Mesodermal cell (in vitro differentiated cells): Measurements from ENCODE around the gene PCTP.

Experiments used
- H3K27ac ChIP-seq: 2 replicates; pipeline ENCODE4 v1.7.0; 2013; ENCODE audit warnings: mild to moderate bottlenecking, low read depth, low read length, moderate library complexity; ENCODE audit not compliant: severe bottlenecking
- H3K36me3 ChIP-seq: 2 replicates; pipeline ENCODE4 v1.7.1; 2013; ENCODE audit warnings: mild to moderate bottlenecking, low read length, moderate library complexity; ENCODE audit not compliant: control insufficient read depth, insufficient read depth
- H3K4me1 ChIP-seq: one replicate; pipeline ENCODE4 v1.7.1; 2013; ENCODE audit warnings: mild to moderate bottlenecking, low read length; ENCODE audit not compliant: insufficient read depth, control insufficient read depth, poor library complexity, severe bottlenecking
- H3K4me3 ChIP-seq: 2 replicates; pipeline ENCODE4 v1.7.0; 2013; ENCODE audit warnings: low read length, control low read depth, mild to moderate bottlenecking; ENCODE audit not compliant: insufficient read depth, poor library complexity, severe bottlenecking; ENCODE audit errors: extremely low read depth
- H3K9me3 ChIP-seq: 2 replicates; pipeline ENCODE4 v1.7.1; 2013; ENCODE audit warnings: mild to moderate bottlenecking, low read length, moderate library complexity; ENCODE audit not compliant: control insufficient read depth
- WGBS, 2 experiments: methylation state at CpG; one replicate each; pipeline ENCODE4 v1.1.5; 2013; ENCODE audit warnings: missing lambda C conversion rate in 2 of 2; ENCODE audit not compliant: insufficient coverage in 2 of 2; 5-methylcytosine and 5-hydroxymethylcytosine counted together

The PCTP gene

DNA sequence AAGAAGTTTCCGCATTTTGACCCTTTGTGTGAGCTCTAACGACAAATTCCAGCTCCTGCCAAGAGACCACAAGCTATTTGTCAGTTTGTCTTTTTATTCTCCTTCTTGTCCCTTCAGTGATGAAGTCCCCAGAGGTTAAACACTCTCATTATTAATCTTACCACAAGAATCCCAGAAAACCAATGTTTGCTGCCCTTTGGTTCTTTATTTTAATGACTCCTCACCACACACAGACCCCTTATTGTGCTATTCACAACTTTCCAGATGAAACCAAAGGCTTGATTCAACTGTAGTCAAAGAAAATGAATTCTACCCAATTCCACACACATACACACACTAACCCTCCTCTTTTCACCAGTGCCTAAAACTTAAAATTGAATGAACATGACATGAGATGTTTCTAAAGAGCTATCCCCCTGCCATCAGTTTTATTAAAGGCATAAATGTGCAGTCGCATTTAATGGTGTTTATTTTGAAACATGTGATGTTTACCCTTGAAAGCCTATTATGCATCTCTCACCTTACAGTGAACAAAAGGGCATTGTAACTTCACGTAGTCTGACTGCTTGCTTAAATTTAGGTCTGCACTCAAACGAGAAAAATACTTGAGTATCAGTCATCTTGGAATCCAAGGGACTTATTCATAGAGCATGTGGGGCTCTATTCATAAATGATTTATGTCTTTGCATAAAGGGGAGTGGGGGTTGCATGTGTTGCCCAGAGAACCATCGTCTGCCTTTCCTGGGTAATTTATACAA lies 44.1 kb downstream of the PCTP start:
- H3K36me3 ChIP-seq, result no peaks in the 10 kb centered on the region
- no peak overlapping the region for H3K27ac ChIP-seq
- no peaks in the 10 kb centered on the region for H3K9me3 ChIP-seq
- no peaks in the 10 kb centered on the region for H3K4me1 ChIP-seq
- WGBS, 2 experiments, result 59 to 63% methylated on average over 4 of the region's 6 CpGs
- no peak overlapping the region for H3K4me3 ChIP-seq

DNA sequence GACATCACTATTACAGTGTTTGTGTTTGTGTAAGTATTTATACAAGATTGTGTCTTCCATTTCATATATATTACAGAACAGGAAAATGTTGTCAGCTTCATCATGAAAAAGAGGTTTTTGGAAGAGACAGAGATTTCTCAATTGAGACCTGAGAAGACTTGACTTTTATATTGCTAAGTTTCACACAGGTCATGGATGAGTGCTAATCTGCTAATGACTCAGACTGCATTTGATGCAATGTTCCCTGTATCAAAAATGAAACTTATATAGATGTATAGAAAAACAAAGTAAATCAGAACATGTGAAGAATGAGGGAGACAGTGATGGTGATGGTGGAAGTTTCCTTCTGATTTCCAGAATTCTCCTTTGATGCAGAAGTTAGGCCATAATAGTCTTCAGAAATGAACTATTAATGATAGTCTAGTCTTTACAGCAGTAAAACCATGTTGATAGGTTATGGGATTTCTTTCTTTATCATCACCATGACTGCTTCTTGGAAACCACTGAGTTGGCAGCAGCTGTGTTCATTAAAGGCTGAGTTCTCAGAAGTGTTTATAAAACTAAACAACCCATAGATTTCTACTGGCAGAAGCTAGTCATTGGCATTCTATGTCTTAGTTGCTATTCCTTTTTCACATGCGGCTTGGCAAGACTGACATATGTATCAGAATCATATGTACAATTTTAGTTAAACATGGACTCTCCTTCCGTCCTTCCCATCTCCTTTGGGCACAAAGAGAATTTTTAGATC lies 56.1 kb downstream of the PCTP start:
- H3K27ac ChIP-seq, result no peak overlapping the region
- H3K9me3 ChIP-seq, result no peaks in the 10 kb centered on the region
- H3K4me1 ChIP-seq, result no peaks in the 10 kb centered on the region
- no peak overlapping the region for H3K4me3 ChIP-seq
- WGBS, 2 experiments, result no CpG with 5 or more reads among the region's 2 CpGs
- H3K36me3 ChIP-seq, result no peaks in the 10 kb centered on the region

DNA sequence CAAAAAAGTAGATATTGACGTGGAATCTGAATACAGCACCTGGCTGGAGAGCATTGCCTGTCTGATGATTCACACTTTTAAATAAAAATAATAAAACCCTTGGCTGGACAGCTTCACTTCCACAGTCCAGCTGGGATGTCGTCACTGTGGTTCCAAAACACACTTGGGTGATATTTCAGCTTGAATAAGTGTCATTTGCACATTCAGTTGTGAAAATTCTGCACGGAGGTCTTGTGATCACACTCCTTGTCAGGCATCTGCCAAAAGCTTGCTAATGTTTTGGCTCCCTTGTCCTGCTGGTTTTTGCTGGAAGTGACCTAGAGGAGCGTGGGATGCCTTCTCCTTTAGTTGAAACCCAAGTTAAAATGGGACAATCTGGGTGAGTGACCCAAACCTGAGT lies 60.7 kb downstream of the PCTP start:
- no peak overlapping the region for H3K27ac ChIP-seq
- no peaks in the 10 kb centered on the region for H3K36me3 ChIP-seq
- H3K4me1 ChIP-seq, result no peaks in the 10 kb centered on the region
- H3K9me3 ChIP-seq, result no peaks in the 10 kb centered on the region
- H3K4me3 ChIP-seq, result no peak overlapping the region
- 87 to 92% methylated on average over 4 of the region's 4 CpGs for WGBS, 2 experiments

DNA sequence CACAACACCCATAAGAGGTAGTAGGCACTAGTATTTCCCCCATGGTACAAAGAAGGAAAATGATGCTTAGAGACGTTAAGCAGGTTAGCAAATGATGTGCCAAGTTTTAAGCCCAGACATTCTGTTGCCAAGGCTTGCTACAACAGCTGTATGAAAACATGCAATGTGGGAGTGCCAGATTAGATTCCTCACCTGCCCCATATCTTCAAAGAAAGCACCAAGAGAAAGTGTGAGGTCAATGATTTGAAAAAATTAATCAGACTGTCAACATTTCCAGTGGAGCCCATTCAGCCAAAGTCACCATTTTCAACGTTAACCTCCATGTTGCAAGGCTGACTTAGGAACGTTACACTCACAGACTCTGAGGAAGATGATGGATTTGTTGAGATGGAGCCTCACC lies 61.5 kb downstream of the PCTP start:
- Histone ChIP-seq H3K36me3 (no peaks in the 10 kb centered on the region), H3K4me1 (no peaks in the 10 kb centered on the region), H3K4me3 (no peak overlapping the region), H3K27ac (no peak overlapping the region), H3K9me3 (no peaks in the 10 kb centered on the region)
- 72 to 94% methylated on average over 2 of the region's 3 CpGs for WGBS, 2 experiments

DNA sequence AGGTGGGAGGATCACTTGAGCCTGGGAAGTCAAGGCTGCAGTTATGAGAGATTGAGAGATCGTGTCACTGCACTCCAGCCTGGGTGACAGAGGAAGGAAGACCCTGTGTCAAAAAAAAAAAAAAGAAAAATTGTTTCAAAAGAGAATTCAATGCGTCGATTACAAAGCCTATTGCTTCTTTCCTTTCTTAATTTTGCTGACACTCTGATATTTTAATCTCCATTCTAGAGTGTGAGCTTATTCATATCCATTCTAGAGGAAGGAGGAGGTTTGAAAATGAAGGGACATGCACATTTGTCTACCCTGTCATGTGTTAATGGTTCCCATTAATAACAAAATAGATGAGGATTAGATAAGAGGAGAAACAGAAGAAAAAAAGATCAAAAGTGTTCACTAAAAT lies 63.1 kb downstream of the PCTP start:
- Histone ChIP-seq H3K9me3 (no peaks in the 10 kb centered on the region), H3K4me3 (no peak overlapping the region), H3K4me1 (no peaks in the 10 kb centered on the region), H3K36me3 (no peaks in the 10 kb centered on the region), H3K27ac (no peak overlapping the region)
- WGBS, 2 experiments, result 75% methylated on average over 1 of the region's 3 CpGs; no CpG with 5 or more reads in 1 of the 2 experiments

DNA sequence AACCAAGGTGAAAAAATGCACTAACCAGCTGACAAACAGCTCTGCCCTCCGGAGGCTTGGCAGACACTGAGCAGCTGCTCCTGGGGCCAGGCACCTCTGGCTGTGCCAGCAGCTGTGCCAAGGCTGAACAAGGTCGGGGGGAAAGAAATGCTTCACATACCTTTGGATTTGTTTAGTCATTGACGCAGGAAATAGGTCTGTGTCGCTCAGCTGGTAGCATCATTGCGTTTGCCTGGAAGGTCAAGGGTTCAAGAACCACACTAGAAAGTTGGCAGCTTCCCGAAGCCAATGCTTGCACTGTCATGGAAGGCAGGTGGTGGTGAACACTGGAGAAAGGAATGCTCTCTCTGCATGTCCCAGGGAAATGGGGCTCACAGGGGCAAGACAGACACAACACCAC lies 63.5 kb downstream of the PCTP start:
- Histone ChIP-seq H3K4me3 (no peak overlapping the region), H3K36me3 (no peaks in the 10 kb centered on the region), H3K27ac (no peak overlapping the region), H3K4me1 (no peaks in the 10 kb centered on the region), H3K9me3 (no peaks in the 10 kb centered on the region)
- 84 to 93% methylated on average over 6 of the region's 6 CpGs for WGBS, 2 experiments

DNA sequence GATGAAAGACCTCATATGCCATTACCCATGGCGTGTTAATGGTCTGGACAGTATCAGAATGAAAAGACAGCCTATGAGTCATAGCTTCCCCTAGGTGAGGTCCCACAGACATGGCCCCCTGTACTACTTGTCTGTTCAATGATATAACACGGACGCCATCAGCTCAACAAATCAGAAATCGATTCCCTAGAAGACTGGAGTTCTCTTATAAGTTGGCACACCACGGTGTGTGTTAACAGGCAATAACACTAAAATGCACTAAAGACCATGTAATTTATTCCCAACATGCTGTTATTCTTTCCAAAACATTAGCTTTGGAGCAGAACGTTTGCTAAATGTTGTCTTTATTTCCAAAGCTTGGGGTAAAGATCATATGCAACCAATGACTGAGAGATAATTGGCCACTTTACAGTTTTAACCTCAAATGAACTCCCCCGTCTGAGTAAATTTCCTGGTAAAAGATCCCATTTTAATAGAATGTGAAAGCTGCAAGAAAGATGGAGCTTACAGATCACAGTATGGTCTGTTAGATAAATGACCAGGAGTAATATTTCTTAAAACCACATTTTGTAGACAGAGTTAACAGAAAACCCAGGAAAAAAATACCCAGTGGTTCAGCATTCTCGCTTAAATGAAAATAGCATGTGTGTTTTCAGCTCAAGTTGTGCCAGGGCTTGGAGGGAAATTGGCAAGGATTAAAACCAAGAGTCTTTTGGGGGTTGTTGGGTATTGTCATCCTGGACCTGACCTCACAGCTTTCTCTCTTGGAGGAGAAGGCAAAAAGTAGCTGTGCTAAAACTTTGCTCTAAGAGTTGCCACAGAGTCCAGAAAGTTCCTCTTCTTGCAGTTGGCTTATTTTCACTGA lies 65.9 kb downstream of the PCTP start:
- Histone ChIP-seq H3K4me1 (no peaks in the 10 kb centered on the region), H3K9me3 (no peaks in the 10 kb centered on the region), H3K27ac (no peak overlapping the region), H3K4me3 (no peak overlapping the region), H3K36me3 (no peaks in the 10 kb centered on the region)
- WGBS, 2 experiments, result 87 to 97% methylated on average over 6 to 7 of the region's 8 CpGs

DNA sequence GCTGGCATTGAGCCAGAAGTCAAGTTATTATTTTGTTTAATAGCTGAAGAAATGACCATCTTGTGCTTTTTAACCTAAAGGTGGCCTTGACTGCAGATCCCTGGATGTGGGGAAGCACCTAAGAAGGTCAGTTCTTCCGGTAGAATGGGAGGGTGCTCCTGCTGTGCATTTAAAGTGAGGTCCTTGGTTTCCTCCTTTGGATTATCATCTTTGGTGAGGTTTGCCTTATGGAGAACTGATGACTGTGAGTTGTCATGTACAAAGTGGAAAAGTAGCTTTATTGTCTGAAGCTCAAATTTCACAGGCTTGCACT lies 66.5 kb downstream of the PCTP start:
- no peaks in the 10 kb centered on the region for H3K4me1 ChIP-seq
- H3K9me3 ChIP-seq, result no peaks in the 10 kb centered on the region
- no peaks in the 10 kb centered on the region for H3K36me3 ChIP-seq
- 78 to 80% methylated on average over 1 of the region's 1 CpG for WGBS, 2 experiments
- no peak overlapping the region for H3K4me3 ChIP-seq
- H3K27ac ChIP-seq, result no peak overlapping the region

DNA sequence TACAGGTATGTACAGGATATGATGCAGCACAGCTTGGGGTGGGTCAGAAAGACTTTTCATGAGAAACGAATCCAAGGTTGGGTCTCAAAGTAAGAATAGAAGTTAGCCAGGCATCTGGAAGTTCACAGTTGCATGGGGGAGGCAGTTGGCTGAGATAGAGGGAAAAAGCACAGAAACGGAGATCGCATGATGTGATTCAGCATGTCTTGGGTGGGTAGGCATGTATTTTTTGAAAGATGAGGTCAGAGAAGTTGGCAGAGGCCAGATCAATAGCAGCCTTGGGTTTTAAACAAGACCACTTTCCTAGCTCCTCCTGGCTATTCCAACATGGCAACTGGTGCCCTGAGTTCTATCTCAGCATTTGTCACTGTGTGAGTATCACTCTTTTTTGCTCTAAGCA lies 67.2 kb downstream of the PCTP start:
- Histone ChIP-seq H3K36me3 (no peaks in the 10 kb centered on the region), H3K27ac (no peak overlapping the region), H3K4me1 (no peaks in the 10 kb centered on the region), H3K9me3 (no peaks in the 10 kb centered on the region), H3K4me3 (no peak overlapping the region)
- WGBS, 2 experiments, result 92 to 96% methylated on average over 3 of the region's 3 CpGs

DNA sequence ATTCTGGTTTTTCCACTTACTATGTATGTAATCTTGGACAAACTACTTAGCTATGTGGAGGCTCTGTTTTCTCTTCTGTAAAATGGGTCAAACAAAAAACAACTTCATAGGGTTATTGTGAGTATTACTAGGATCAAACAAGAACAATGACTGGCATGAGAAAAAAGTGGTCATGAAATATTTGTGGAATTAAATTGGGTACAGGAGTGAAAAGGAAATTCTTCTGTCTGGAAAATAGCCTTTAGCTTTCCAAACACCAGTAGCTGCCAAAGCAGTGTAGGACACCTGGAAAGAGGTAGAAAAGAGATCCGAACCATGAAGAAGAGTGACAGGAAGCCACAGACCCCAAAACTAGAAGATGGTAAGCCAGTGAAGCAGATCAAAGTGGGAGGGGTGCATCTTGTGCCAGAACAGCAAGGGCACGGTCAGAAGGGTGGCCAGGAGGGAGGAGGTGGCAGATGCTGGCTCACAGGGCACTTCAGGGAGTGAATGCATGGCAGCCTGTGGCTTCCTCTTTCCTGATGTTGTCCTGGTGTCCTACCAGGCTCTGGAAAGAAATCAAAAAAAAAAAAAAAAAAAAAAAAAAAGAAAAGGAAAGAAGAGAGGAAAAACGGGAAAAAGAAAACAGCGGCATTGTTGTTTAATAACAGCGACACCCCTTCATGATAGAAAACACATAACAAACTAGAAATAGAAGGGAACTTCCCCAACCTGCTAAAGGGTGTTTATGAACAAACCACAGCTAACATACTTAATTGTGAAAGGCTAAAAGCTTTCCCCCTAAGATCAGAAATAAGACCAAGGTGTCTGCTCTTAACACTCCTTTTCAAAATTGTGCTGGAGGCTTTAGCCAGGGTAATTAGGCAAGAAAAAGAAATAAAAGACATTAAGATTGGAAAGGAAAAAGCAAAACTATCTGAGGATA lies 67.9 kb downstream of the PCTP start:
- Histone ChIP-seq H3K4me3 (no peak overlapping the region), H3K27ac (no peak overlapping the region), H3K4me1 (no peaks in the 10 kb centered on the region), H3K9me3 (no peaks in the 10 kb centered on the region), H3K36me3 (no peaks in the 10 kb centered on the region)
- WGBS, 2 experiments, result 91 to 100% methylated on average over 2 of the region's 5 CpGs
